H9 (cell line): Measurements from ENCODE around the gene ACTN4. TPM values are rescaled to one million over a fixed set of nuclear protein-coding genes. Genes with fewer than 3 reads are reported as not detected.
A peak's percentile ranks its signal among the peaks of the same experiment; 100 is the strongest.

ENCODE experiments used
- DNase-seq: peaks from one replicate; pipeline ENCODE4 v3.0.0-alpha.2; 2017
- H2AFZ ChIP-seq: one replicate; pipeline ENCODE4 v1.6.1; 2013; ENCODE audit warnings: mild to moderate bottlenecking, low read length, control low read depth, moderate library complexity
- H2AK5ac ChIP-seq: 2 replicates; pipeline ENCODE4 v1.6.1; 2013; ENCODE audit warnings: low read length, control low read depth, mixed read lengths; ENCODE audit not compliant: insufficient read length
- H2BK120ac ChIP-seq: one replicate; pipeline ENCODE4 v1.6.1; 2013; ENCODE audit warnings: low read depth, mild to moderate bottlenecking, low read length, control low read depth, inconsistent platforms; ENCODE audit not compliant: poor library complexity, severe bottlenecking
- H2BK12ac ChIP-seq: 2 replicates; pipeline ENCODE4 v1.6.1; 2013; ENCODE audit warnings: low read length, control low read depth, mixed read lengths, low read depth; ENCODE audit not compliant: insufficient read length
- H2BK15ac ChIP-seq: 2 replicates; pipeline ENCODE4 v1.6.1; 2013; ENCODE audit warnings: low read depth, low read length, control low read depth
- H2BK20ac ChIP-seq: one replicate; pipeline ENCODE4 v1.6.1; 2013; ENCODE audit warnings: low read depth, mild to moderate bottlenecking, low read length, control low read depth, inconsistent platforms; ENCODE audit not compliant: poor library complexity, severe bottlenecking
- H2BK5ac ChIP-seq: 2 replicates; pipeline ENCODE4 v1.6.1; 2013; ENCODE audit warnings: low read length, control low read depth, mixed read lengths; ENCODE audit not compliant: insufficient read length
- H3K14ac ChIP-seq: 2 replicates; pipeline ENCODE4 v1.6.1; 2013; ENCODE audit warnings: low read length, control low read depth; ENCODE audit not compliant: insufficient read depth
- H3K18ac ChIP-seq: 2 replicates; pipeline ENCODE4 v1.6.1; 2013; ENCODE audit warnings: low read depth, mild to moderate bottlenecking, mixed read lengths, low read length, control low read depth; ENCODE audit not compliant: insufficient read length
- H3K23ac ChIP-seq: 2 replicates; pipeline ENCODE4 v1.6.1; 2013; ENCODE audit warnings: low read length, control low read depth, mixed read lengths, low read depth; ENCODE audit not compliant: insufficient read length
- H3K23me2 ChIP-seq: 2 replicates; pipeline ENCODE4 v1.6.1; 2013; ENCODE audit warnings: low read depth, mild to moderate bottlenecking, mixed read lengths, low read length, control low read depth; ENCODE audit not compliant: insufficient read length, poor library complexity, severe bottlenecking
- H3K27ac ChIP-seq: 2 replicates; pipeline ENCODE4 v1.5.1; 2013; ENCODE audit warnings: low read length, control low read depth, mixed read lengths, low read depth; ENCODE audit not compliant: insufficient read length
- H3K27me3 ChIP-seq: 2 replicates; pipeline ENCODE4 v1.6.1; 2013; ENCODE audit warnings: low read length, control low read depth, inconsistent platforms; ENCODE audit not compliant: insufficient read depth
- H3K4ac ChIP-seq: 2 replicates; pipeline ENCODE4 v1.6.1; 2013; ENCODE audit warnings: low read depth, mild to moderate bottlenecking, control low read depth, inconsistent platforms, low read length, moderate library complexity
- H3K4me1 ChIP-seq: 2 replicates; pipeline ENCODE4 v1.6.1; 2013; ENCODE audit warnings: low read length, control low read depth, inconsistent platforms; ENCODE audit not compliant: insufficient read depth
- H3K4me2 ChIP-seq: 2 replicates; pipeline ENCODE4 v1.6.1; 2013; ENCODE audit warnings: low read length, control low read depth, mixed read lengths; ENCODE audit not compliant: insufficient read length, insufficient read depth
- H3K56ac ChIP-seq: 2 replicates; pipeline ENCODE4 v1.6.1; 2013; ENCODE audit warnings: low read depth, mild to moderate bottlenecking, mixed read lengths, low read length, control low read depth; ENCODE audit not compliant: insufficient read length
- H3K79me1 ChIP-seq: 2 replicates; pipeline ENCODE4 v1.6.1; 2013; ENCODE audit warnings: low read depth, mild to moderate bottlenecking, moderate library complexity, low read length, control low read depth, inconsistent platforms; ENCODE audit not compliant: insufficient read depth, poor library complexity, severe bottlenecking
- H3K79me2 ChIP-seq: 2 replicates; pipeline ENCODE4 v1.6.1; 2013; ENCODE audit warnings: low read length, control low read depth, inconsistent platforms; ENCODE audit not compliant: insufficient read depth
- H3K9ac ChIP-seq: 2 replicates; pipeline ENCODE4 v1.6.1; 2013; ENCODE audit warnings: low read length, control low read depth, mixed read lengths; ENCODE audit not compliant: insufficient read length; ENCODE audit errors: extremely low read depth
- H3K9me3 ChIP-seq: one replicate; pipeline ENCODE4 v1.6.1; 2013; ENCODE audit warnings: low read depth, low read length, inconsistent platforms; ENCODE audit not compliant: control insufficient read depth
- H3T11ph ChIP-seq: one replicate; pipeline ENCODE4 v1.6.1; 2013; ENCODE audit warnings: mild to moderate bottlenecking, low read length, control low read depth, inconsistent platforms
- H4K20me1 ChIP-seq: one replicate; pipeline ENCODE4 v1.6.1; 2013; ENCODE audit not compliant: control insufficient read depth, insufficient read length, insufficient read depth
- H4K5ac ChIP-seq: 2 replicates; pipeline ENCODE4 v1.6.1; 2013; ENCODE audit warnings: low read depth, mild to moderate bottlenecking, mixed read lengths, low read length, control low read depth; ENCODE audit not compliant: insufficient read length
- H4K8ac ChIP-seq: replicated peaks from 2 replicates; pipeline ENCODE4 v1.6.1; 2013; ENCODE audit warnings: low read length, control low read depth, mixed read lengths, low read depth; ENCODE audit not compliant: insufficient read length
- H4K91ac ChIP-seq: 2 replicates; pipeline ENCODE4 v1.6.1; 2013; ENCODE audit warnings: low read depth, mild to moderate bottlenecking, moderate library complexity, mixed read lengths, low read length, control low read depth; ENCODE audit not compliant: insufficient read length
- H3K27ac Mint-ChIP-seq, 3 experiments: 2 replicates in 2 of 3; 3 replicates in 1 of 3; pipeline ENCODE4 v1.8.0; 2020 to 2021; ENCODE audit warnings: mixed read lengths in 3 of 3, mild to moderate bottlenecking in 1 of 3, moderate library complexity in 1 of 3
- H3K27me3 Mint-ChIP-seq: 2 replicates; pipeline ENCODE4 v1.8.0; 2021; ENCODE audit warnings: low read depth, mild to moderate bottlenecking, moderate library complexity, mixed read lengths
- H3K36me3 Mint-ChIP-seq, 3 experiments: 2 replicates in 2 of 3; 3 replicates in 1 of 3; pipeline ENCODE4 v1.8.0; 2020 to 2021; ENCODE audit warnings: low read depth in 3 of 3, mixed read lengths in 3 of 3; ENCODE audit not compliant: insufficient read depth in 1 of 3
- H3K4me1 Mint-ChIP-seq, 2 experiments: 2 replicates each; pipeline ENCODE4 v1.8.0; 2020; ENCODE audit warnings: mixed read lengths in 2 of 2
- H3K4me3 Mint-ChIP-seq, 2 experiments: 2 replicates in 1 of 2; 3 replicates in 1 of 2; pipeline ENCODE4 v1.8.0; 2020 to 2021; ENCODE audit warnings: mild to moderate bottlenecking in 2 of 2, mixed read lengths in 2 of 2, moderate library complexity in 1 of 2
- H3K9me3 Mint-ChIP-seq, 2 experiments: 2 replicates in 1 of 2; 3 replicates in 1 of 2; pipeline ENCODE4 v1.8.0; 2020; ENCODE audit warnings: mild to moderate bottlenecking in 2 of 2, mixed read lengths in 2 of 2, moderate library complexity in 1 of 2
- WGBS: extraction: QIAGEN DNeasy Blood & Tissue Kit; methylation state at CpG from one replicate; pipeline ENCODE4 v1.1.7; 2013; ENCODE audit warnings: missing lambda C conversion rate, low lambda C conversion rate, mixed read lengths; ENCODE audit not compliant: insufficient read length; ENCODE audit errors: extremely low coverage; 5-methylcytosine and 5-hydroxymethylcytosine counted together
- total RNA-seq: library from RNA; stranded (reverse); gene quantifications from 2 replicates; pipeline ENCODE4 v1.2.1, GENCODE V29; 2021
- TF ChIP-seq, protein P1 (sequence below): fragments of 200-600 bp; sonication (generic); conservative IDR thresholded peaks from 3 replicates; pipeline ENCODE4 v1.8.0; 2021; ENCODE audit warnings: antibody characterized with exemption, mild to moderate bottlenecking

The ACTN4 gene
- total RNA-seq, 1 experiment from 2014 or later: 369 TPM

DNA sequence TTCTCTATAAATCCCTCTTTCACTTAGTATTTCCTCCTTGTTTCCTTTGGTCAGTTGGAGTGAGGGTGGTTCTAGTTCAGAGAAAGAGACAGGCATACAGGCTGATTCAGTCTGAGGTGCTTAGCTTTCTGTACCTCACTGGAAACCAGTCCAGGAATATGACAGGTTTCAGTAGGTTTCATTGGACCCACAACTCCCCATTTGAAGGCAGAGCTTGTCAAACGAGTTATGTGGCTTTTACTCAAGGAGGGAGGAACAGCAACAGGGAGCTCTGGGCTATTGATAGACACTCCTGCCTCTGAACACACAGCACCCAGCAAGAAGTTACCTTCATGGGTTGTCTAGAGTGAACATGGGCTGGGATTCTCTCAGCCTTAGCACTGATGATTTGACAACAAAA is 14.5 kb downstream of the ACTN4 start:
- Histone ChIP-seq H3K4ac (no peak overlapping the region), H2BK5ac (no peak overlapping the region), H4K91ac (no peak overlapping the region), H2BK12ac (no peak overlapping the region), H3K9me3 (no peaks in the 10 kb centered on the region), H3K18ac (no peak overlapping the region), H2BK20ac (no peak overlapping the region), H3K79me2 (peaks cover 43% of the 10 kb centered on the region), H4K8ac (no peak overlapping the region), H3K4me2 (no peak overlapping the region), H3K56ac (no peak overlapping the region), H2BK15ac (no peak overlapping the region), H3K9ac (no peak overlapping the region), H3K27me3 (no peaks in the 10 kb centered on the region), H3K27ac (no peak overlapping the region), H4K20me1 (no peaks in the 10 kb centered on the region), H3K23me2 (no peaks in the 10 kb centered on the region), H3K23ac (no peak overlapping the region), H3K14ac (no peak overlapping the region), H3T11ph (no peak overlapping the region), H3K4me1 (peaks cover 38% of the 10 kb centered on the region), H2AK5ac (no peak overlapping the region), H3K79me1 (no peaks in the 10 kb centered on the region), H2AFZ (no peak overlapping the region), H4K5ac (no peak overlapping the region), H2BK120ac (no peak overlapping the region)
- Mint-ChIP-seq H3K4me3 (no peak overlapping the region), H3K27ac (peak overlapping the region; percentile 61 to 84 (median 84); a peak in 6 of 7 replicates), H3K27me3 (no peaks in the 10 kb centered on the region), H3K4me1 (peaks cover 77 to 82% of the 10 kb centered on the region in 2 experiments), H3K36me3 (peaks cover 6 to 12% (median 9%) of the 10 kb centered on the region in 3 experiments; a peak in 6 of 7 replicates), H3K9me3 (no peaks in the 10 kb centered on the region)
- DNase-seq: no peak
- TF ChIP-seq, protein P1, sequence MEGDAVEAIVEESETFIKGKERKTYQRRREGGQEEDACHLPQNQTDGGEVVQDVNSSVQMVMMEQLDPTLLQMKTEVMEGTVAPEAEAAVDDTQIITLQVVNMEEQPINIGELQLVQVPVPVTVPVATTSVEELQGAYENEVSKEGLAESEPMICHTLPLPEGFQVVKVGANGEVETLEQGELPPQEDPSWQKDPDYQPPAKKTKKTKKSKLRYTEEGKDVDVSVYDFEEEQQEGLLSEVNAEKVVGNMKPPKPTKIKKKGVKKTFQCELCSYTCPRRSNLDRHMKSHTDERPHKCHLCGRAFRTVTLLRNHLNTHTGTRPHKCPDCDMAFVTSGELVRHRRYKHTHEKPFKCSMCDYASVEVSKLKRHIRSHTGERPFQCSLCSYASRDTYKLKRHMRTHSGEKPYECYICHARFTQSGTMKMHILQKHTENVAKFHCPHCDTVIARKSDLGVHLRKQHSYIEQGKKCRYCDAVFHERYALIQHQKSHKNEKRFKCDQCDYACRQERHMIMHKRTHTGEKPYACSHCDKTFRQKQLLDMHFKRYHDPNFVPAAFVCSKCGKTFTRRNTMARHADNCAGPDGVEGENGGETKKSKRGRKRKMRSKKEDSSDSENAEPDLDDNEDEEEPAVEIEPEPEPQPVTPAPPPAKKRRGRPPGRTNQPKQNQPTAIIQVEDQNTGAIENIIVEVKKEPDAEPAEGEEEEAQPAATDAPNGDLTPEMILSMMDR: no peak
- no CpG with 5 or more reads among the region's 1 CpG for WGBS
